IPS-18a (cell line): ENCODE measurements around the gene LACRT.

ENCODE experiments used
- H3K27ac ChIP-seq: one replicate; pipeline ENCODE4 v1.5.1; 2013; ENCODE audit warnings: low read length
- H3K27me3 ChIP-seq: one replicate; pipeline ENCODE4 v1.6.1; 2013; ENCODE audit warnings: mild to moderate bottlenecking, low read length; ENCODE audit not compliant: control insufficient read depth, insufficient read depth
- H3K36me3 ChIP-seq: one replicate; pipeline ENCODE4 v1.6.1; 2013; ENCODE audit warnings: low read depth, low read length; ENCODE audit not compliant: control insufficient read depth
- H3K4me1 ChIP-seq: one replicate; pipeline ENCODE4 v1.6.1; 2013; ENCODE audit warnings: low read depth, low read length; ENCODE audit not compliant: control insufficient read depth
- H3K4me3 ChIP-seq: one replicate; pipeline ENCODE4 v1.5.1; 2013; ENCODE audit warnings: low read length
- H3K9ac ChIP-seq: one replicate; pipeline ENCODE4 v1.6.1; 2013; ENCODE audit warnings: mild to moderate bottlenecking, low read length, moderate library complexity
- H3K9me3 ChIP-seq: one replicate; pipeline ENCODE4 v1.6.1; 2013; ENCODE audit warnings: low read depth, low read length; ENCODE audit not compliant: control insufficient read depth

Gene LACRT

GRCh38 chr12:54611715-54612149 lies 23.0 kb downstream of the LACRT start:
- Histone ChIP-seq H3K27me3 (peaks cover 44% of the 10 kb centered on the region), H3K9ac (no peak overlapping the region), H3K27ac (no peak overlapping the region), H3K36me3 (no peaks in the 10 kb centered on the region), H3K4me3 (no peak overlapping the region), H3K4me1 (no peaks in the 10 kb centered on the region), H3K9me3 (no peaks in the 10 kb centered on the region)

- no peaks in the 10 kb centered on the region for H3K9me3 ChIP-seq
- H3K9ac ChIP-seq: no peak overlapping the region
- no peak overlapping the region for H3K27ac ChIP-seq
- H3K36me3 ChIP-seq: no peaks in the 10 kb centered on the region
- H3K4me1 ChIP-seq: no peaks in the 10 kb centered on the region
- no peak overlapping the region for H3K4me3 ChIP-seq
- H3K27me3 ChIP-seq: peaks cover 44% of the 10 kb centered on the region
Observed at GRCh38 chr12:54608769-54609168, 25.9 kb downstream of the LACRT start.

GRCh38 chr12:54608156-54608555 lies 26.5 kb downstream of the LACRT start:
- Histone ChIP-seq H3K27me3 (peaks cover 44% of the 10 kb centered on the region), H3K4me1 (no peaks in the 10 kb centered on the region), H3K4me3 (no peak overlapping the region), H3K9ac (no peak overlapping the region), H3K27ac (no peak overlapping the region), H3K36me3 (no peaks in the 10 kb centered on the region), H3K9me3 (no peaks in the 10 kb centered on the region)

GRCh38 chr12:54606556-54606955 lies 28.1 kb downstream of the LACRT start:
- H3K4me1 ChIP-seq: no peaks in the 10 kb centered on the region
- H3K36me3 ChIP-seq: no peaks in the 10 kb centered on the region
- no peak overlapping the region for H3K4me3 ChIP-seq
- H3K9me3 ChIP-seq: no peaks in the 10 kb centered on the region
- H3K9ac ChIP-seq: no peak overlapping the region
- H3K27ac ChIP-seq: no peak overlapping the region
- H3K27me3 ChIP-seq: peaks cover 28% of the 10 kb centered on the region

GRCh38 chr12:54605138-54605970 lies 29.3 kb downstream of the LACRT start:
- Histone ChIP-seq H3K27me3 (peaks cover 16% of the 10 kb centered on the region), H3K4me1 (no peaks in the 10 kb centered on the region), H3K4me3 (no peak overlapping the region), H3K9me3 (no peaks in the 10 kb centered on the region), H3K27ac (no peak overlapping the region), H3K9ac (no peak overlapping the region), H3K36me3 (no peaks in the 10 kb centered on the region)

- Histone ChIP-seq H3K27me3 (peaks cover 7% of the 10 kb centered on the region), H3K9me3 (no peaks in the 10 kb centered on the region), H3K4me3 (no peak overlapping the region), H3K27ac (no peak overlapping the region), H3K4me1 (no peaks in the 10 kb centered on the region), H3K36me3 (no peaks in the 10 kb centered on the region), H3K9ac (no peak overlapping the region)
Observed at GRCh38 chr12:54604436-54604835, 30.3 kb downstream of the LACRT start.

- no peak overlapping the region for H3K4me3 ChIP-seq
- no peaks in the 10 kb centered on the region for H3K36me3 ChIP-seq
- H3K9me3 ChIP-seq: no peaks in the 10 kb centered on the region
- no peak overlapping the region for H3K9ac ChIP-seq
- peaks cover 2% of the 10 kb centered on the region for H3K27me3 ChIP-seq
- H3K27ac ChIP-seq: no peak overlapping the region
- no peaks in the 10 kb centered on the region for H3K4me1 ChIP-seq
Observed at GRCh38 chr12:54603872-54604271, 30.8 kb downstream of the LACRT start.

- Histone ChIP-seq H3K9me3 (no peaks in the 10 kb centered on the region), H3K9ac (no peak overlapping the region), H3K27ac (no peak overlapping the region), H3K36me3 (no peaks in the 10 kb centered on the region), H3K4me3 (no peak overlapping the region), H3K4me1 (no peaks in the 10 kb centered on the region), H3K27me3 (no peaks in the 10 kb centered on the region)
Observed at GRCh38 chr12:54603173-54603814, 31.4 kb downstream of the LACRT start.

- no peak overlapping the region for H3K9ac ChIP-seq
- H3K27ac ChIP-seq: no peak overlapping the region
Observed at GRCh38 chr12:54602661-54603060, 32.0 kb downstream of the LACRT start.

GRCh38 chr12:54601841-54602240 lies 32.9 kb downstream of the LACRT start:
- Histone ChIP-seq H3K4me3 (no peak overlapping the region), H3K27ac (no peak overlapping the region), H3K36me3 (no peaks in the 10 kb centered on the region), H3K27me3 (no peaks in the 10 kb centered on the region), H3K9me3 (no peaks in the 10 kb centered on the region), H3K4me1 (no peaks in the 10 kb centered on the region), H3K9ac (no peak overlapping the region)

More at GRCh38 chr12:54602661-54603060, 32.0 kb downstream of the LACRT start:
- no peak overlapping the region for H3K4me3 ChIP-seq
- no peaks in the 10 kb centered on the region for H3K27me3 ChIP-seq
- no peaks in the 10 kb centered on the region for H3K9me3 ChIP-seq
- H3K4me1 ChIP-seq: no peaks in the 10 kb centered on the region
- no peaks in the 10 kb centered on the region for H3K36me3 ChIP-seq

- no peaks in the 10 kb centered on the region for H3K4me1 ChIP-seq
- H3K27ac ChIP-seq: no peak overlapping the region
- H3K4me3 ChIP-seq: no peak overlapping the region
- no peaks in the 10 kb centered on the region for H3K27me3 ChIP-seq
- no peaks in the 10 kb centered on the region for H3K9me3 ChIP-seq
- H3K36me3 ChIP-seq: no peaks in the 10 kb centered on the region
- no peak overlapping the region for H3K9ac ChIP-seq
Observed at GRCh38 chr12:54598970-54599369, 35.7 kb downstream of the LACRT start.

- H3K4me1 ChIP-seq: no peaks in the 10 kb centered on the region
- no peaks in the 10 kb centered on the region for H3K9me3 ChIP-seq
- peaks cover 13% of the 10 kb centered on the region for H3K27me3 ChIP-seq
- H3K36me3 ChIP-seq: no peaks in the 10 kb centered on the region
- no peak overlapping the region for H3K4me3 ChIP-seq
- no peak overlapping the region for H3K9ac ChIP-seq
- no peak overlapping the region for H3K27ac ChIP-seq
Observed at GRCh38 chr12:54596526-54596946, 38.2 kb downstream of the LACRT start.
